GM21619 (cell line): Measurements from ENCODE around the gene FAM153A.
"Not testable (repeated sequence)": the region's sequence is repeated elsewhere in the genome, so short reads cannot be mapped to it uniquely, and the experiment has no call there.

Experiments
- ATAC-seq: cut with Tn5 transposase; IDR thresholded peaks from one replicate; pipeline ENCODE4 v1.9.1; 2021; ENCODE audit not compliant: unreplicated experiment

The FAM153A gene

DNA sequence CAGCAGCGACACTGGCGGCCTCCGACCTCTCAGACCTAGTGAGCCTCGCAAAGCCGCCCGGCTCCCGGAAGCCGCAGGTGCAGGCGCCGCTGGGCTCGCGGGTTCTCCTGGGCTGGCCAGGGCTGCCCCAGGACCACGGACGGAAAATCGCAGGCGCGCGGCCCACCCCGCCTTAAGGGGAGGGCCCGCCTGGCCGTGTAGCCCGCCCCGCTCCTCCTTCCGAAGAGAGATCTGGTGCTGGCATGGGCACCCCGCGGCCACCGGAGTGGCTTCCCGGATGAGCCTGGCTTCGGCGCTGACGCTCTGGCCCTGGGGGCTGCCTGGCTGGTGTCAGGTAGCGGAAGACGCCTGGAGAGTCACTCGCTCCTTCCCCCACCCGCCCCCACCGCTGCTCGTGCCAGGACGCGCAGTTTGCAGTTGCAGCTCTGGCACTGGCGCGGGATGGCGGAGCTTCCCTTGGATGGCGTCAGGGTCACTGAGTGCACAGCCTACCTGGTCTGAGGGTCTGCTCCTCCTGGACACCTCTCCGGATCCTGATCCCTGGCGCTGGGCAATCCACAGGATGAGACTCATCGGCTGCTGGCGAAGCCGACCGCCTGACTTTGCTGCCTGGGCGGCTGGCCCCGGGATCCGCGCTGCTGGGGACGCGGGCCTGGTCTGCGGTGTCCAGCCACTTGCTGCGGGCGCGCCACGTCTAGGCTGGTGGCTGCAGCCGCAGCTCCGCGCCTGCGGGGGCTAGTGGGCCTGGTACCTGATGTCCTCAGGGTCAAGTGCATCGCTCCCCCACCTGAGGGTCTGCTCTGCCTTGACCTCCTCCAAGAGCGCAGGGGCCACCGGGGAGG, at the start of gene FAM153A:
TSS of gene FAM153A (minus strand) at position 108 of the 842 bp plus-strand sequence.
- peak; percentile 84 for ATAC-seq

DNA sequence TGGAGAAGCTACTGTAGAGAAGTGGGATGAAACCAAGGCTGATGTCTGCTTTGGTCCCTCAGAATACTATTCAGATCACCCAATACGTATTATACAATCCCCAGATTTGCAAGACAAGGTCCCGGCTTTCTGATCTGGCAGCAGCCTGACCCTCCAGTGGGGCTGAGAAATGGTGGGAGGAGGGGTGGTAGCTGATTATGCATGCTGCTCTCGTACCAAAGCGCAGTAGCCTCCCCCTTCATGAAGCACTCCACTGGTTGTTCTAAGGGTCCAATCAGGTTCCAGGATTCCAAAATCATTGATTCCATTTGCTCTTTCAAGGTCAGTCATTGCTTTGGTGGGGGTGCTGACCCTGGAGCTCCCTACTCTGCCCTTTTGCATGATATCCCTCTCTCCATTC, 49.6 kb upstream of the FAM153A start:
- ATAC-seq = not testable (repeated sequence)

DNA sequence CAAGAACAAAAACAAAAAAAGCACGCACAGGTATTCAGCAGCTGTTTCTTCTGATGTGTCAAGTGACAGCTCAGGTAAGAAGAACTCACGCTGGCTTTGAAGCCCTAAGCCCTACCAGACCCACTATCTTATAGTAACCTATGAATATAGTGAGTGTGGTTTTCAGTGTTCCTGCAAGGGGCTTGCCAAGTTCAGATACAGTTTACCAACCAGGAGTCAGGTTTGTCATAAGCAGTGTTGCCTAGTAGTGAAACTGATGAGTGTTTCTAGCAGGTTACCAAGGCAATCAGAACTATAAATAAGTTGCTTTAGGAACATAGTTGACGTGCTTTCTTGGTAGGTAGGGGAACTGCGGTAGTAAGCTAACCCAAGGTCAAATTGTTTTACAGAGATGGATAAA, 43.4 kb upstream of the FAM153A start:
- ATAC-seq = not testable (repeated sequence)

DNA sequence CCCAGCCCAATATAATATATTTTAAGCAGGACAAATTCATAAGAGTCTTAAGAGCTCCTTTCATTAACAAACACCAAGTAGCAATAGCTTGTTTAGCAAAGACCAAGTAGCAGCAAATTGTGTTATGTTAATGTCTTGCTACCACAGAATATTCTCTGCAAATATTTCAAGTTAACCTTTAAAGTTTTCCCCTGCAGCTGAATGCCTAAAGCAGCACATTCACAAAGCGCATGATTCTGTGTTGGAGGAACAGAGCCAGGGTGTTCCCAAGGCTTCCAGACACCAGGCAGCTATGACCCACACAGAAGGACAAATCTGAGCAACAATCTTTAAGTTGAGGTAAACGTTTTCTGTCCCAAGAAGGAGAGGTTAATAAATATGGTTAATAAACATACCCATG, 42.1 kb upstream of the FAM153A start:
- ATAC-seq = not testable (repeated sequence)

DNA sequence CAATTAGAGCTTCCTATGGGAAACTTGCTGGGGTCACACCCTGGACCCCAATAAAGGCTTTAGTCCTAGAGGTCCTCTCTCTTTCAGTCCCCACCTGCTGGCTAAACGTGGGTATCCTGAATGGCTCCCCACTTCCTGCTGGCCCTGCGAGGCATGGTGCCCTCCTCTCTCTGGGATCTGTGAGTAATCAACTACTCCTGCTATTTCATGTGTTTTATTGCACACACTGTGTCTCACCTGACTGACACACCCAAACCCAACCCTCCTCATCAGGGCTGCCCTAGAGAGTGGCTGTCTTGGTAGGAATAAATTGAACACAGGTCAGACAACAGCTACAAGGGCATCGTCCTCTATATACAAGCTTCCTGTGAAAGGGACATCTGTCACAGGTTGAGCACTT, 39.8 kb upstream of the FAM153A start:
- ATAC-seq = not testable (repeated sequence)

DNA sequence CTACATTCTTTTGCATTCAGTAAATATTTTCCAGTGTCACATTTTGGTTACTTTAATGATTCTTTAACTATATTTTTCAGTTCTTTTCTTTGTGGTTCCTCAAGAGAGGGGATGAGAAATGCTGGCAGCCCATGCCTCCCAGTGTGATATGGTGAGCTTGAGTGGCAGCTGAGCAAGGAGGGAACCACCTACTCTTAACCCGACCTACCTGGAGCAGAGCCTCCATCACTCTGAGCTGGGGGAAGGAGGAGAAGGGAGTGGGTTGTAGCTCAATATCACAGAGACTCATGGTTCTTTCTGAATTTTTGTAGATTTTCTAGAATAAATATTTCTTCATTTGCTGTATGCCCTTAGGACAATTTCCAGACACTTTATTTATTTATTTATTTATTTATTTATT, 37.0 kb upstream of the FAM153A start:
- not testable (repeated sequence) for ATAC-seq

DNA sequence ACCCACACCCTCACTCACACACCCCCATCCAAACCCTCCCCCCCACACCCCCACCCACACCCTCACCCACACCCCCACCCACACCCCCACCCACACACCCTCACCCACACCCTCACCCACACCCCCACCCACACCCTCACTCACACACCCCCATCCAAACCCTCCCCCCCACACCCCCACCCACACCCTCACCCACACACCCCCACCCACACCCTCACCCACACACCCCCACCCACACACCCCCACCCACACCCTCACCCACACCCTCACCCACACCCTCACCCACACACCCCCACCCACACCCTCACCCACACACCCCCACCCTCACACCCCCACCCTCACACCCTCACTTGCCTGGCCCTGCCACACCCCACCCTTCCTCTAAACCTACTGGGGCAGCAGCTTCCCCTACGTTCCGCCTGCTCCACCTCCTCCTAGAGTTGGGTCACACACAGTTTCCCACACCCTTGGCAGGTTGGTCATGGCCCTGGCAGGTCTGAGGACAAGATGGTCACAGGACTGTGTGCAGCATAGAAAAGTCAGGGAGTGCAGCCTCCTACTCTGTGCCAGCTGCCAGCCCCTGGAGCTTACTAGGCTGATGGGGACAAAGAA, 30.2 kb upstream of the FAM153A start:
- ATAC-seq = not testable (repeated sequence)

DNA sequence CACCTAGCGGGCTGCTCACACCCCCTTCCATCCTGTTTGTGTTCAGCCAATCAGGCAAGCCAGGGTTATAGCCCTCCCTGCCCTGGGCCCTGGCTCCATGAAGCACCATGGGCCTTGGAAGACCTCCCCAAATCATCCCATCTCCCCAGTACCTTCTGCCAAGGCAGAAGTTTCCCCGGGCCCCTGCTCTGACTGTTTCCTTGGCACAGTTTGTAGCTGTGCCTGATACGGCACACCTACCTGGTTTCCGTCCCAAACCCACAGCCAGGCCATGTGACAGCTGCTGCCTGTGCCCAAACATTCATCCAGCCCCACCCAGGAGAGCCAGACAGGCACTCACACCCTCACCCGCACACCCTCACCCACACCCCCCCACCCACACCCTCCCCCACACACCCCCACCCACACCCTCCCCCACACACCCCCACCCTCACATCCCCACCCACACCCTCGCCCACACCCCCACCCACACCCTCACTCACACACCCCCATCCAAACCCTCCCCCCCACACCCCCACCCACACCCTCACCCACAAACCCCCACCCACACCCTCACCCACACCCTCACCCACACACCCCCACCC, 29.6 kb upstream of the FAM153A start:
- ATAC-seq = not testable (repeated sequence)

DNA sequence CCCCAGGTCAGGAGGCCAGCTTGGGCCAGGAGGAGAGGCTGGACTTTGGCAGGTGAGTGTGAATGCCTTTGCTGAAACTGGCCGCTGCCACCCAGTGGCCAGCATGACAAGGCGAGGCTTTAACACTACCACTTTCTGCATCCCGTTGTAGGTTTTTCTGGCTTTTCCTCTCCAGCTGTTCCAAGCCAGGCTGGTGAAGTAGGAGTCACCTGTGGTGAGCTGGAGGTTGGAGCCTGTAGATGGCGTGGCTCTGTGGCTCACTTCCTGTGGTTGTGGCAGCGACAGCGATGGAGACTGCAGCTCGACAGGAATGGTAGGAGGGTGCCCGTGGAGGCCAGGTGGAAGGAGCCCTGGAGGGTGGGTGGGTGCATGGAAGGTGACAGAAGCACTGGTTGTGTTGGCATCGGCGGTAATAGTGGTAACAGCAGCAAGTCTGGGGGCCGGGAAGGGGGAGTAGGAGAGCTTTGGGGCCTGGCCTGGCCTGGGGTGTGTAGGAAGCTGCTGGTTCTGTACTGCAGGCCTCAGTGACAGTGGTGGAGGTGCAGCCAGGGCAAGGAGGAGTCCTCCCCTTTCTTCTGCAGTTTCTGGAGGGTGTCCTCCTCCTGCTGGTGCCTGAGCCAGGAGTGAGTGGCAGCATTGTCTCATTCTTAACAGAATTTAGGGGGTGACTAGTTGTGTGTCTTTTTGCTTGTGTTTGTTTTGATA, 26.7 kb upstream of the FAM153A start:
- not testable (repeated sequence) for ATAC-seq

DNA sequence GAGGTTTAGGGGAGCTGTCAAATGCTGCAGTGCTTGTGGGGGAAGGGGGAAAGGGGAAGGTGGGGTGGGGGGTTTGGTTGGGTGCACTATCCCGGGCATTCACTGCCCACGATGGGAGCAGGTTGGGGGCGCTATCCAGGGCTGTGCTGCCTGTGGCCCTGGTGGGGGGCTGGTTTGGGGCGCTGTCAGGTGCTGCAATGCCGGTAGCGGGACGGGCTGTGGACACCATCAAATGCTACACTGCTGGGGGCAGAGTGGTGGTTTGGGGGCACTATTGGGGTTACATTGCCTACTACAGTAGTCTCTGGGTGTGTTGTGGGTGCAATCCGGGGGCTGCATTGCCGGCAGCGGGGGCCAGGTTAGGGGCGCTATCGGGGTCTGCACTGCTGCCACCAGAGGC, 25.7 kb upstream of the FAM153A start:
- not testable (repeated sequence) for ATAC-seq

DNA sequence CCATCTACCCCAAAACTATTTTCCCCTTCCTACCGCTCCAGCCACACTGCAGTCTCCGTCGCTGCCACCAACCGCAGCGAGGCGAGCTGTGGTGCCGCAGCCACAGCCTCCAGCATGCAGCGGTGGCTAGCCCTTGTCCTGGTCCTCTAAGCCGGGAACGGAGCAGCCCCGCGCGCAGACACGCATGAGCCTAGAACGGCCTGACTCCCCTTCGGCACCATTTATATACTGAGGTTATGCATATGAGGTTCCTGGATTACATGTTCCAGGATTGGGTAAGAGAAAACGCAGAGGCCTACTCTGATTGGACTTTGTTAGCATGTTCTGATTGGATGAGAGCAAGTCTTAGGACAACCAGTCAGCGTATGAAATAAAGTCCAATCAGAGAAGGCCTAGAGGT, 24.6 kb upstream of the FAM153A start:
- ATAC-seq = not testable (repeated sequence)

DNA sequence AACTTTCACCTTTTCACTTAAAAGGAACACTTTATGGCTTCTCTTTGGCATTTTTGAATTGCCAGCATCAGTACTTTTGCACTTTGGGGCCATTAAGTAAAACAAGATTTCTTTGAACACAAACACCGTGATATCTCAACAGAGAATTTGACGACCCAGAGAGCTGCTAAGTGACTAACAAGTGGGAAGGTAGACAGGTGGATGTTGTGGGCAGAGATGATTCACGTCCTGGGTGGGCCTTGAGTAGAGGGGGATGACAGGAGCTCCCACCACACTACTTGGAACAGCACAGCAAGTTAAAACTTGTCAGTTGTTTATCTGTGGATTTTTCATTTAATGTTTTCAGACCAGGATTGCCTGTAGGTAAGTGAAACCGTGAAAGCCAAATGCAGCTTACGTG, 18.7 kb upstream of the FAM153A start:
- not testable (repeated sequence) for ATAC-seq

DNA sequence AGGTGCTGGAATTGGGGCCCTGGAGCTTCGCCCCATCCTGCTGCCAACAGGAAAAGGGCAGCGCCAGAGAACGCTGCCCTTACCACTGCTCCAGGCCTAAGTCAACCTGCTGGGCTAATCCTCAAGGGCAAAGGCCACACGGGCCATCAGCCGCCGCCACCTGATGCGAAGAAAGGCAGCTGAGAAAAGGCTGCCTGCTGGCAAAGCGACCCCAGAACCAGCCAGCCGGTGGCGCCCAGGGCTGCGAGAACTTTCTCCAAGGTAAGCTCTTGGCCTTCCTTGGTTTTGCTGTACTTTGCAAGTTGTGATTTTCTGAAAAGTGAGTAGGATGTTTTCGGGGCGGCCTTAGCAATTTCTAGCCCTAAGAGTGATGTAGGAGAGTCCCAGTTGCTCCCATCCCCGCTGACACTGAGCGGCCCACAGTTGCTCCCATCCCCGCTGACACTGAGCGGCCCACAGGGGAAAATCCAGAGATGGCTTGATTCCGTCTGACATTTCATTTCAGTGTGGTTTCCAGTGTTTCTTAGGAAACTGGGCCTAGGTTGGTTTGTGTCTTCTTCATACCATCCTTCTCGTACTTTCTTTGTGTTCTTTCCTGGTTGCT, 15.6 kb upstream of the FAM153A start:
- not testable (repeated sequence) for ATAC-seq

DNA sequence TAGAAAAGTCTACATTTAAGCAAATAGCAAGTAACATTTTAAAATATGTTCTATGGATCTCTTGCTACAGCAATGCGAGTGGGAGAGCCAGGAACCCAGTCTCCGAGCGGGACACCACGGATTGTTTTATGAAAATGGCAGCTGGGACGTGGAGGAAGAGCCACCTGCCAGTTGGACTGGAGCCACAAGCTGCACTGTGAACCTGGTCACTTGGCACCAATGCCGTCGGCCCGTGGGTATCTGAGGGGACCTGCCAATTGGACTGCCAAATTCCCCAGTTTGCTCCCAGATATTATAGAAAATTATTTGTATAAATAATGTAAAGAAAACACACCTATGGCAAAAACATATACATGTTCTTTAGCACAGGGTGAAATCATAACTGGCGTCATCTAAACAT, 10.6 kb upstream of the FAM153A start:
- ATAC-seq = not testable (repeated sequence)

DNA sequence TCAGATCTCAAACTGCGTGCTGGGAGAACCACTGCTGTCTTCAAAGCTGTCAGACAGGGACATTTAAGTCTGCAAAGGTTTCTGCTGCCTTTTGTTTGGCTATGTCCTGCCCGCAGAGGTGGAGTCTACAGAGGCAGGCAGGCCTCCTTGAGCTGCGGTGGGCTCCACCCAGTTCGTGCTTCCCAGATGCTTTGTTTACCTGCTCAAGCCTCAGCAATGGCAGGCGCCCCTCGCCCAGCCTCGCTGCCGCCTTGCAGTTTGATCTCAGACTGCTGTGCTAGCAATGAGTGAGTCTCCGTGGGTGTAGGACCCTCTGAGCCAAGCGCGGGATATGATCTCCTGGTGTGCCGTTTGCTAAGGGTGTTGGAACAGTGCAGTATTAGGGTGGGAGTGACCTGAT, 8.9 kb upstream of the FAM153A start:
- not testable (repeated sequence) for ATAC-seq

DNA sequence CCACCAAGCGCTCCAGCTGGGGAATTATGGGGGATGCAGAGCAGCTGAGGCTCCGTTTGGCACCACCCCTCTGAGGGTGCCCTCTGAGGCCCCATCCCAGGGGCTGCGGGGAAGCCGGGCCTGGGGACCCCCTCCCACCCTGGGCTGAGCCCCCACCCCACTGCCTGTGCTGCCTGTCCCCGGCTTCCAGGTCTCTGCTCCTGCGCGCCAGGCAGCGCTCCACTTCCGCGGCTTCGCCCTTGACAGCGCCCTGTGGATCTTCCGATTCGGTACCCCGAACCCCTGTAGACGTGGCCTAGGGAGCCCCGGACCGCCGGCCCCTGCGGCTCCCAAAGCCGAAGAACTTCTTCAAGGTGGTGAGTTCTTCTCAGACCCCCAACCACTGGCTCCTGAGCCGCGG, 530 bp downstream of the FAM153A start:
- ATAC-seq = not testable (repeated sequence)

DNA sequence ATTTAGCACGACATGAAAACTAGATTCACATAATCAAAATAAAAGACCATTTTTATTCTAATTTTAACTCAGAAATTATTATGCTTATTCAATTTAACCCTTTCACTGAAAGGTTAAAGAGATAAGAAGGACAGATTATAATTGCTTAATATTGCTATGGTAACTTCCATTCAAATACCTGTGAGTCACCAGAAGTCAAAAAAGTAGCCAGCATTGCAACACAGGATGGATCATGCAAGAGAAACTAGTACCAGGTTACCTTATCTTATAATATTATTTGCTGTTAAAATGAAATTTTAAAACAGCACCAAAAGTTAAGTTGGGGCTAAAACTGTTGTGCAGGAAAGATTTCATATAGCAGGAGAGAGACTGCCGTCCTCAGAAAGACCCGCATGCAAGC, 11.5 kb downstream of the FAM153A start:
- ATAC-seq = not testable (repeated sequence)

DNA sequence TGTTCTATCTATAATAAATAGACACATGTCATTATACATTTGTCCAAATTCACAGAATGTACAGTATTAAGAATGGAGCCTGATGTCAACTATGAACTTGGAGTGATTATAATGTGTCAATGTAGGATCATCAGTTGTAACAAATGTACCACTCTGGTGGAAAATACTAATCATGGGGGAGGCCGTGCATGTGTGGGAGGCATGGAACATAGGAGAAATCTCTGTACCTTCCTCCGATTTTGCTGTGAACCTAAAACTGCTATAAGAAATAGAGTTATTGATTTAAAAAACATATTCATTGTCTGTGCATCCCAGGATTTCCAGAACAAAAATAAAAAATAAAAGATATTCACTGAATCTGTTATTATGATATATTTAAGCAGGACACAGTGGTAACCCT, 12.1 kb downstream of the FAM153A start:
- not testable (repeated sequence) for ATAC-seq

DNA sequence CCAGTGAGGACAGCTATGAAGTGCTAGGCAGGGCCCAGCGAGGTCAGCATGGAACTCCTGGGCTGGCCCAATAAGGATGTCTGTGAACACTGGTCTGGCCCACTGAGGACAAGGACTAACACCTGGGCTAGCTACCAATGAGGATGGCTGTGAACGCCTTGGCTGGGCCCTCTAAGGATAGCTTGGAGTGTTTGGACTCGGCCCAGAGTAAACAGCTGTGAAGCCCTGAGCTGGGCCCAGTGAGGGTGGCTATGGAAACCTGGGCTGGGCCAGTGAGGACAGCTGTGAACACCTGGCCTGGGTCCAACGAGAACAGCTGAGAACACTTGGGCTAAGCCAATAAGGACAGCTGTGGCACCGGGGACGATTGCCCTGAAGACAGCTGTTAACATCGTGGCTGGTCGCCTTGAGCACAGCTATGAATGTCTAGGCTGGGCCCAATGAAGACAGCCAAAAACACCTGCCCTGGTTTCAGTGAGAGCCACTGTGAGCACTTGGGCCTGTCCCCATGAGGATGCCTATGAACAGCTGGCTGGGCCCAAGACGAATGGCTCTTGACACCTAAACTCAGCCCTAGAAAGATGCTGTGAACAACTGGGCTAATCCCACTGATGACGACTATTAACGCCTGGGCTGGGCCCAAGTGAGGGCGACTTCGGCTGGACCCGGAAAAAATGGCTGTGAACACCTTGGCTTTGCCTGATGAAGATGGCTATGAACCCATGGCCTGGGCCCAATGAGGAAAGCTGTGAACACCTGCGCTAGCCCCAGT, 18.8 kb downstream of the FAM153A start:
- ATAC-seq = not testable (repeated sequence)

DNA sequence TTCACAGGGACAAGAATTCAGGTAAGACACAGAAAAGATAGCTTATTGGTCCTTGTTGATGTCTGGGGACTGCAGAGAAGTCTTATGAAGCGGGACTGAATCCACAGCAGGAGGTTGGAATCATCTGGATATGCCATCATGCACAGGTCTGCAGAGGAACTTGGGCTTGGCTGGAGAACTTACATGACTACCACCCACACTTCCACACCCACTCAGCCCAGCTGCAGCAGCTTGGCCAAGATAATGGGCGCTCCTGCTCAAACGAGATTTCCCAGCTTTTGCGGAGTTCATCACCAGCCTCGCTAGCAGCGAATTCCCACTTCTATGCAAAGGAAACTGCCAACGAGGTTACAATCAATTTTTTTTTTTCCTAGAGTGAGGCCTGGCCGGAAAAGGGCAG, 21.7 kb downstream of the FAM153A start:
- ATAC-seq = not testable (repeated sequence)
